HL-60 (cell line): Measurements from ENCODE around the gene CXCL8.

Experiments
- DNase-seq, 2 experiments: peaks; one replicate each; pipeline ENCODE4 v3.0.0-alpha.2; 2010 to 2020; ENCODE audit warnings: low read depth in 1 of 2, low spot score in 1 of 2
- H3K27ac ChIP-seq: fragments of 250-450 bp; sonication (Bioruptor Pico); replicated peaks from 2 replicates; pipeline ENCODE4 v1.5.1; 2020; ENCODE audit warnings: mild to moderate bottlenecking, moderate library complexity
- H3K27me3 ChIP-seq: fragments of 250-450 bp; sonication (Bioruptor Pico); 2 replicates; pipeline ENCODE4 v1.5.1; 2021; ENCODE audit warnings: mild to moderate bottlenecking, moderate library complexity; ENCODE audit not compliant: insufficient read depth, poor library complexity, severe bottlenecking
- H3K4me3 ChIP-seq: replicated peaks from 2 replicates; pipeline ENCODE4 v1.5.1; 2011; ENCODE audit warnings: mild to moderate bottlenecking, control low read depth, low read length; ENCODE audit not compliant: insufficient read depth
- CTCF ChIP-seq: IDR thresholded peaks from one replicate; pipeline ENCODE4 v1.5.1; 2011; ENCODE audit warnings: low read length, control low read depth, inconsistent platforms; ENCODE audit not compliant: insufficient read depth
- GABPA ChIP-seq: IDR thresholded peaks from 2 replicates; pipeline ENCODE4 v1.6.1; 2012; ENCODE audit warnings: low read depth
- POLR2AphosphoS5 ChIP-seq: IDR thresholded peaks from 2 replicates; pipeline ENCODE4 v1.6.1; 2012; ENCODE audit warnings: low read depth
- SPI1 ChIP-seq: IDR thresholded peaks from 2 replicates; pipeline ENCODE4 v1.6.1; 2012; ENCODE audit warnings: low read depth, mild to moderate bottlenecking, borderline replicate concordance
- TF ChIP-seq, protein P1 (sequence below): IDR thresholded peaks from 2 replicates; pipeline ENCODE4 v1.6.1; 2012; ENCODE audit warnings: low read depth; ENCODE audit not compliant: insufficient replicate concordance

CXCL8 gene

GRCh38 chr4:73729534-73730165 is 10.7 kb upstream of the CXCL8 start:
- Histone ChIP-seq H3K4me3 (no peak overlapping the region), H3K27ac (peak overlapping the region; percentile 96), H3K27me3 (no peaks in the 10 kb centered on the region)
- peak in 1 of 2 experiments; percentile 85 for DNase-seq
- no peak for TF ChIP-seq GABPA
- no peak for TF ChIP-seq SPI1
- TF ChIP-seq CTCF: peak; percentile 86

- H3K27me3 ChIP-seq: no peaks in the 10 kb centered on the region
- H3K27ac ChIP-seq: peak overlapping the region; percentile 96
- no peak for DNase-seq
- H3K4me3 ChIP-seq: no peak overlapping the region
- no peak for TF ChIP-seq POLR2AphosphoS5
- no peak for TF ChIP-seq SPI1
- TF ChIP-seq CTCF: no peak
- TF ChIP-seq, protein P1, sequence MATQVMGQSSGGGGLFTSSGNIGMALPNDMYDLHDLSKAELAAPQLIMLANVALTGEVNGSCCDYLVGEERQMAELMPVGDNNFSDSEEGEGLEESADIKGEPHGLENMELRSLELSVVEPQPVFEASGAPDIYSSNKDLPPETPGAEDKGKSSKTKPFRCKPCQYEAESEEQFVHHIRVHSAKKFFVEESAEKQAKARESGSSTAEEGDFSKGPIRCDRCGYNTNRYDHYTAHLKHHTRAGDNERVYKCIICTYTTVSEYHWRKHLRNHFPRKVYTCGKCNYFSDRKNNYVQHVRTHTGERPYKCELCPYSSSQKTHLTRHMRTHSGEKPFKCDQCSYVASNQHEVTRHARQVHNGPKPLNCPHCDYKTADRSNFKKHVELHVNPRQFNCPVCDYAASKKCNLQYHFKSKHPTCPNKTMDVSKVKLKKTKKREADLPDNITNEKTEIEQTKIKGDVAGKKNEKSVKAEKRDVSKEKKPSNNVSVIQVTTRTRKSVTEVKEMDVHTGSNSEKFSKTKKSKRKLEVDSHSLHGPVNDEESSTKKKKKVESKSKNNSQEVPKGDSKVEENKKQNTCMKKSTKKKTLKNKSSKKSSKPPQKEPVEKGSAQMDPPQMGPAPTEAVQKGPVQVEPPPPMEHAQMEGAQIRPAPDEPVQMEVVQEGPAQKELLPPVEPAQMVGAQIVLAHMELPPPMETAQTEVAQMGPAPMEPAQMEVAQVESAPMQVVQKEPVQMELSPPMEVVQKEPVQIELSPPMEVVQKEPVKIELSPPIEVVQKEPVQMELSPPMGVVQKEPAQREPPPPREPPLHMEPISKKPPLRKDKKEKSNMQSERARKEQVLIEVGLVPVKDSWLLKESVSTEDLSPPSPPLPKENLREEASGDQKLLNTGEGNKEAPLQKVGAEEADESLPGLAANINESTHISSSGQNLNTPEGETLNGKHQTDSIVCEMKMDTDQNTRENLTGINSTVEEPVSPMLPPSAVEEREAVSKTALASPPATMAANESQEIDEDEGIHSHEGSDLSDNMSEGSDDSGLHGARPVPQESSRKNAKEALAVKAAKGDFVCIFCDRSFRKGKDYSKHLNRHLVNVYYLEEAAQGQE: no peak
- TF ChIP-seq GABPA: no peak
These were observed 10.1 kb upstream of the CXCL8 start for GRCh38 chr4:73730292-73730691.

- H3K27me3 ChIP-seq: no peaks in the 10 kb centered on the region
- TF ChIP-seq POLR2AphosphoS5 (peak; percentile 90), SPI1 (peak; percentile 50; the same call in 1 of the 2 replicates), GABPA (peak; percentile 40; the same call in 1 of the 2 replicates), CTCF (no peak)
- TF ChIP-seq, protein P1: peak; percentile 28
- peak overlapping the region; percentile 96 for H3K27ac ChIP-seq
- H3K4me3 ChIP-seq: no peak overlapping the region
- DNase-seq: peak; percentile 88 to 97
These were observed 9.5 kb upstream of the CXCL8 start for GRCh38 chr4:73730867-73731266.

DNA sequence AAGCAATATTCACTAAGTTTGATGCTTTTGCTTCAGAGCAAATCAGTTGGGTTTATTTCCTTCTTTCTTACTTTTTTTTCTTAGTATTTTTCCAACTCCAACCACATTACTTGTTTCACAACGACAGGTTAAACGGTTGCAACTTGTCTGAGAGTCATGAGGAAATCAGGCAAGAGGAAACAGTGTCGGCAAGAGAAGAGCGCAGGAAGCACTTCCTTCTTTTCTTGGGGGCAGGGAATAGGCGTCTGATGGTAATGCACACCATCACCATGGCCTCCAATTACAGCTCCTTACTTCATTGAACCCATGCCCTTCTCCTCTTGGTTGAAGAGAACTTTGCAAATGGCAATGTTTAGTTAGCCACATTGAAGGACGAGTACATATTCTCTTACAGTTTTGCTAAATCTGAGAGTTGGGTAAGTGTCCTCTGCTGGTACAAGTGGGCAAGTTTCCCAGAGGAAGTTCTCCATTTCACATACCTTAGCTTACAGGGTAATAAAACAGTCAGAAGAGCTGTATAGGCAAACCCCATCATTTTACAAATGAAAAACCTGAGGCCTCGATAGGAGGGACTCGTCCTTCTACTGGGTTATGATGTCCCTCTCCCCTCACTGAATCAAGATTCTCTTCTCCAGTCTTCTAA is 8.3 kb upstream of the CXCL8 start:
- Histone ChIP-seq H3K27me3 (no peaks in the 10 kb centered on the region), H3K27ac (peak overlapping the region; percentile 96), H3K4me3 (no peak overlapping the region)
- TF ChIP-seq GABPA (peak; percentile 46; the same call in 1 of the 2 replicates), POLR2AphosphoS5 (peak; percentile 97), CTCF (no peak), SPI1 (peak; percentile 99)
- TF ChIP-seq, protein P1: no peak
- DNase-seq: peak; percentile 91 to 94
